Ishikawa (cell line): ENCODE results near the gene PHF19.

Experiments used
- CEBPB ChIP-seq: IDR thresholded peaks from 2 replicates; pipeline ENCODE4 v1.6.1; 2012
- CREB1 ChIP-seq: IDR thresholded peaks from 2 replicates; pipeline ENCODE4 v1.6.1; 2012; ENCODE audit warnings: low read depth
- EGR1 ChIP-seq: IDR thresholded peaks from 2 replicates; pipeline ENCODE4 v1.6.1; 2012
- EP300 ChIP-seq: IDR thresholded peaks from 2 replicates; pipeline ENCODE4 v1.6.1; 2012; ENCODE audit warnings: borderline replicate concordance
- FOXM1 ChIP-seq: IDR thresholded peaks from 2 replicates; pipeline ENCODE4 v1.6.1; 2012; ENCODE audit warnings: low read depth, borderline replicate concordance
- NFIC ChIP-seq: IDR thresholded peaks from 2 replicates; pipeline ENCODE4 v1.6.1; 2012
- RAD21 ChIP-seq: IDR thresholded peaks from 2 replicates; pipeline ENCODE4 v1.6.1; 2012; ENCODE audit warnings: low read depth
- REST ChIP-seq: IDR thresholded peaks from 2 replicates; pipeline ENCODE4 v1.6.1; 2012; ENCODE audit warnings: low read depth, mild to moderate bottlenecking
- TAF1 ChIP-seq: IDR thresholded peaks from 2 replicates; pipeline ENCODE4 v1.6.1; 2012; ENCODE audit warnings: low read depth, mild to moderate bottlenecking
- TCF12 ChIP-seq: IDR thresholded peaks from 2 replicates; pipeline ENCODE4 v1.6.1; 2012; ENCODE audit warnings: low read depth
- TEAD4 ChIP-seq: IDR thresholded peaks from 2 replicates; pipeline ENCODE4 v1.6.1; 2012
- YY1 ChIP-seq: IDR thresholded peaks from 2 replicates; pipeline ENCODE4 v1.6.1; 2012; ENCODE audit warnings: low read depth
- ZBTB7A ChIP-seq: IDR thresholded peaks from 2 replicates; pipeline ENCODE4 v1.6.1; 2012; ENCODE audit warnings: low read depth
- TF ChIP-seq, protein P1 (sequence below): IDR thresholded peaks from 2 replicates; pipeline ENCODE4 v1.6.1; 2012
- TF ChIP-seq, protein P2 (sequence below): IDR thresholded peaks from 2 replicates; pipeline ENCODE4 v1.6.1; 2012

Gene PHF19

DNA sequence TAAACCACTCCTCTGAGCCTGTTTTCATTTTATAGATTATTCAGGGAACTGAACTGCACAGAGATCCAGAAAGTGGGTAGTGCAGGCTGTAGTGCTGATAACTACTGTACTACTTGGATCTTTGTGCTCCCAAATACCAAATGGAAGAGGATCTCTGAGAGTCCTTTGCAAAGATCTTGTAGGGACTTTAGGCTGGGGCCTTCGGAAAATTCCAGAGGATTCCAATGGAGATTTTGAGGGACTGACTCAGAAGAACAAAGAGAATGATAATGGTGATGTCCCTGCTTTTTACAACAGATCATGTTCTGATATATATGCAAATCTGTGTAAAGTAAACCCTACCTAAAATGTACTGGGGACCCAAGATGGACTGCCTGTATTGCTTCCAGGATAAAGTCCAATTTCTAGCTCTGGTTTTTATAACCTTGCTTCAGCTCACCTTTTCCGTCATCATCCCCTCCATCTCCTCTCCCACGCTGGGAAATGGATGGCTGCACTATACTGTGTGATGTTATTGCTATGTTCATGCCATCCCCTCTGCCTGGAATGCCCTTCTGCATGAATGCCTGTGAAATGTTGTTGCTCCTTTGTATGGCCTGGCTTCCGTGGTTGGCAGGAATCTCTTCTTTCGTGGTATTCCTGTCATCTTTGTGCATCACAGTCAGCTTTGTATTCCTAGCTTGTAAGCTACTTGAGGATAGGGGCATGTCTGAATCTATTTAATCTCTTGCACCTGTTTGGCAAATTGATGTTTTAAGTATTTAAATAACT, 24.6 kb downstream of the PHF19 start:
- no peak for TF ChIP-seq ZBTB7A
- TF ChIP-seq TCF12 = no peak
- no peak for TF ChIP-seq YY1
- TF ChIP-seq, protein P1, sequence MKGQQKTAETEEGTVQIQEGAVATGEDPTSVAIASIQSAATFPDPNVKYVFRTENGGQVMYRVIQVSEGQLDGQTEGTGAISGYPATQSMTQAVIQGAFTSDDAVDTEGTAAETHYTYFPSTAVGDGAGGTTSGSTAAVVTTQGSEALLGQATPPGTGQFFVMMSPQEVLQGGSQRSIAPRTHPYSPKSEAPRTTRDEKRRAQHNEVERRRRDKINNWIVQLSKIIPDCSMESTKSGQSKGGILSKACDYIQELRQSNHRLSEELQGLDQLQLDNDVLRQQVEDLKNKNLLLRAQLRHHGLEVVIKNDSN = no peak
- TF ChIP-seq CEBPB = no peak
- no peak for TF ChIP-seq RAD21
- TF ChIP-seq TEAD4 = no peak
- TF ChIP-seq, protein P2, sequence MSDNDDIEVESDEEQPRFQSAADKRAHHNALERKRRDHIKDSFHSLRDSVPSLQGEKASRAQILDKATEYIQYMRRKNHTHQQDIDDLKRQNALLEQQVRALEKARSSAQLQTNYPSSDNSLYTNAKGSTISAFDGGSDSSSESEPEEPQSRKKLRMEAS = no peak
- no peak for TF ChIP-seq EGR1

- TF ChIP-seq EGR1 (no peak), NFIC (no peak), TCF12 (no peak), RAD21 (no peak), ZBTB7A (no peak), YY1 (no peak), TEAD4 (no peak), CREB1 (no peak), FOXM1 (no peak), REST (no peak), TAF1 (no peak), EP300 (no peak), CEBPB (no peak)
- TF ChIP-seq, protein P1 = no peak
- TF ChIP-seq, protein P2 = no peak
Observed at GRCh38 chr9:120851449-120851848, 25.5 kb downstream of the PHF19 start.

DNA sequence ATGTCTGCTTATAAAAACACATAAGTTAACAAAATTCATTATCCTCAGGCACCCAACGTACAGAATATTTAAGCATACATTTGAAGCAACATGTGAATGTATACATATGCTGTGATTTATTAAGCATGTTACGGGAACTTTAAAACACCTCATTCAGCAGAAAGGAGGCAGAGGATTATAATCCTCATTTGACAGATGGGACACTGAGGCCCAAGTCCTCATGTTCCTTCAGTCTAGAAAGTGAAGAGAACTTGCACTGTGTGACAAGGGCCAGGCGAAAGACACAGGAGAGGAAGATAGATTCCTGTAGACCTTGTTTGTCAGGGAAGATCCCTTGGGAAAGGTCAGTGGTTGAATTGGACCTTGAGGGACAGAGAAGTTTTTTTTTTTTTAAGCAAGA, 26.7 kb downstream of the PHF19 start:
- TF ChIP-seq TAF1 (no peak), NFIC (no peak), YY1 (no peak), EGR1 (no peak), EP300 (no peak), RAD21 (no peak), REST (no peak), TEAD4 (no peak), ZBTB7A (no peak), TCF12 (no peak), FOXM1 (no peak), CEBPB (no peak), CREB1 (no peak)
- TF ChIP-seq, protein P2 = no peak
- TF ChIP-seq, protein P1 = no peak

- TF ChIP-seq ZBTB7A (no peak), RAD21 (no peak), FOXM1 (no peak), EGR1 (no peak), TAF1 (no peak), EP300 (no peak)
Observed at GRCh38 chr9:120846906-120847305, 30.1 kb downstream of the PHF19 start.

DNA sequence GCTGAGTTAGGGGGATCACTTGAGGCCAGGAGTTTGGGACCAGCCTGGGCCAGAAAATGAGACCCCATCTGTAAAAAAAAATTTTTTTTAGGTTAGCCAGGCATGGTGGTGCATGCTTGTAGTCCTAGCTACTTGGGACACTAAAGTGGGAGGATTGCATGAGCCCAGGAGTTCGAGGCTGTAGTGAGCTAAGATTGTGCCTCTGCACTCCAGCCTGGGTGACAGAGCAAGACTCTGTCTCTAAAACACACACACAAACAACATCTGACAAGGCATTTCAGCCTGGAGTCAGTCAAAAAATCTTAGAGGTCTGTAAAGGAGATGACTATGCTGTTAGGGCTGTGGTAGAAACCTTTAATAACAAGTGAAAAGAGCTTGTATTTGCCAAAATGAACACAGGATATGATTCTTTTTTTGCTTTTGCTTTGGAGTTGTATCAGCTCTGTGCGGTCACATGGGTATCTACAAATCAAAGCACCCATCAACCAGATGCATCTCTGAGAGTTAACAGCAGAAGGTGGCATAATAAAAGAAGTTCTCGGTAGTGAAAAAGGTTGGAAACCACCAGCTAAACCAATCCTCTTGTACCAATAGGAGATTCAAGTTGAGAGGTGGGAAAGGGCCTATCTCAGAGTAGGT, 30.6 kb downstream of the PHF19 start:
- TF ChIP-seq TEAD4 (no peak), EGR1 (no peak), YY1 (no peak)
